GM12874 (cell line): ENCODE measurements around the gene CCDC126.

ENCODE experiments used
- TF ChIP-seq, protein P1 (sequence below): IDR thresholded peaks from 2 replicates; pipeline ENCODE4 v1.5.1; 2011; ENCODE audit warnings: low read depth, mild to moderate bottlenecking, control low read depth, low read length, moderate library complexity; ENCODE audit not compliant: insufficient read depth

Gene CCDC126

DNA sequence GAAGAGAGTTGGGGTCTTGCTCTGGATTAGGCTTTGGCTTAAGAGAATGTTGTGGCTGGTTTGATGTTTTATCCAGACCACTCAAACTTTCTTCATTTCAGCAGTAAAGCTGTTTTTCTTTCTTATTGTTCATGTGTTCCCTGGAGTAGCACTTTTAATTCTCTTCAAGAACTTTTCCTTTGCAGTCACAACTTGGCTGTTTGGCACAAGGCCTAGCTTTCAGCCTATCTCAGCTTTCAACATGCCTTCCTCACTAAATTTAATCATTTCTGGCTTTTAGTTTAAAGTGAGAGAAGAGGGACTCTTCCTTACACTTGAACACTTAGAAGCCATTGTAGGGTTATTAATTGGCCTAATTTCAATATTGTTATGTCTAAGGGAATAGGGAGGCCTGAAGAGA is 18.1 kb downstream of the CCDC126 start:
- TF ChIP-seq, protein P1, sequence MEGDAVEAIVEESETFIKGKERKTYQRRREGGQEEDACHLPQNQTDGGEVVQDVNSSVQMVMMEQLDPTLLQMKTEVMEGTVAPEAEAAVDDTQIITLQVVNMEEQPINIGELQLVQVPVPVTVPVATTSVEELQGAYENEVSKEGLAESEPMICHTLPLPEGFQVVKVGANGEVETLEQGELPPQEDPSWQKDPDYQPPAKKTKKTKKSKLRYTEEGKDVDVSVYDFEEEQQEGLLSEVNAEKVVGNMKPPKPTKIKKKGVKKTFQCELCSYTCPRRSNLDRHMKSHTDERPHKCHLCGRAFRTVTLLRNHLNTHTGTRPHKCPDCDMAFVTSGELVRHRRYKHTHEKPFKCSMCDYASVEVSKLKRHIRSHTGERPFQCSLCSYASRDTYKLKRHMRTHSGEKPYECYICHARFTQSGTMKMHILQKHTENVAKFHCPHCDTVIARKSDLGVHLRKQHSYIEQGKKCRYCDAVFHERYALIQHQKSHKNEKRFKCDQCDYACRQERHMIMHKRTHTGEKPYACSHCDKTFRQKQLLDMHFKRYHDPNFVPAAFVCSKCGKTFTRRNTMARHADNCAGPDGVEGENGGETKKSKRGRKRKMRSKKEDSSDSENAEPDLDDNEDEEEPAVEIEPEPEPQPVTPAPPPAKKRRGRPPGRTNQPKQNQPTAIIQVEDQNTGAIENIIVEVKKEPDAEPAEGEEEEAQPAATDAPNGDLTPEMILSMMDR: no peak

DNA sequence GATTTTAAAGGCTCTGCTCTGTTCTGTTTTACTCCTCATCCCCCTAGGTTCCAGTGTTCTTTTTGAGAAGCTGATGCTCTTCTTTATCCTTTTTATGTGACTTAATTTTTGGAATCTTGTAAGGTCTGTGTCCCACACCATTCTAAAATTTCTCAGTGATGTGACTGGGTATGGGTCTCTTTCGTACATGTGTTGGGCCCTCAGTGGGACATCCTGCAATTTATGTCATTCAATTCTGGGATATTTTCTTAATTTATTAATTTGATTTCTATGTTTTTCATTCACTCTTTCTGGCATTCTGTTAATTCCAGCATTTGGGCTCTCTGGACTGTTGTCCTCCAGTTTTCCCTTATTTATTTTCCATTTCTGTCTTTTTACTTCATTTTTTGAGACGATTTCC is 19.4 kb downstream of the CCDC126 start:
- TF ChIP-seq, protein P1: no peak

DNA sequence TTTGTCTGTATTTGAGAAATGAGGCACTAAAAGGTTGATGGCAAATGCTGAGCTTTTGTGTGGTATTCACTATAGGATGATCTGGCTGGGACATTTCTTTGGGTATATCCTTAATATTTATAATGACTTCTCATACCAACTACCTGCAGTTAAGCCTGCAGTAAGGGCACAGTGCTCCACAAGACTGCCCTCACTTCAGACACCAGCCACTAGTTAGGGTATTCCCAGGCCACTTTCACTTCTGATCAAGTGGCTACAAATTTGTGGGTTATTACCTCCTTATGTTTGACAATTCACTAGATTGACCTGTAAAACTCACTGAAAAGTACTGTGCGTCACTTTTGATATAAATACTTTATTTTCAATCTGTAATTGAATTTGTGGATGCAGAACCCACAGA is 20.3 kb downstream of the CCDC126 start:
- TF ChIP-seq, protein P1: no peak

DNA sequence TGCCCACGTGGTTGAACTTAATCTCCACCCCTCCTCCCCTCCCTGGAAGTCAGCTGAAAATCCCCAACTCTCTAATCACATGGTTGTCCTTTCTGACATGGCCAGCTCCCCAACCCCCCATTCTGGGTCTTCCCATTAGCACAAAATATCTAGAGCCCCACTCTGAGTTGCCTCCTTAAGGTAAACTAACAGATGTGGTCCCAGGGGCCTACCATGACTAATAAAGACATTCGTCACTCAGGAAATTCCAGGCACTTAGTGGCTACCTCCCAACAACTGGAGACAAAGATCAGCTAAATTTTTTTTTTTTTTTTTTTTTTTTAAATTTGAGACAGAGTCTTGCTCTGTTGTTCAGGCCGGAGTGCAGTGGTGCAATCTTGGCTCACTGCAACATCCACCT is 21.1 kb downstream of the CCDC126 start:
- TF ChIP-seq, protein P1: no peak

DNA sequence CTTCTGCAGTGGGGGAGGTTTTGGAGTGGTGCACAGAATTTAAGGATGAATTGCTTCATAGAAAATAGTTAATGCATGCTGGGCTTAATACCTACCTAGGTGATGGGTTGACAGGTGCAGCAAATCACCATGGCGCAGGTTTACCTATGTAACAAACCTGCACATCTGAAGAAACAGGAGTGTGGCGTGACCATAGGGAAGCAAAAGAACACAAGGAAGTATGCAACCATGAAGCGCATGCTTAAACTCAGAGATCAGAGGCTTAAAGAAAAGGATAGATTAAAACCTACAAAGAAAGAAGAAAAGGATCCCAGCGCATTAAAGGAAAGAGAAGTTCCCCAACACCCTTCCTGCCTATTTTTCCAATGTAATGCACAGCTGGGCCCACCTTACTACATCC is 22.0 kb downstream of the CCDC126 start:
- TF ChIP-seq, protein P1: no peak

DNA sequence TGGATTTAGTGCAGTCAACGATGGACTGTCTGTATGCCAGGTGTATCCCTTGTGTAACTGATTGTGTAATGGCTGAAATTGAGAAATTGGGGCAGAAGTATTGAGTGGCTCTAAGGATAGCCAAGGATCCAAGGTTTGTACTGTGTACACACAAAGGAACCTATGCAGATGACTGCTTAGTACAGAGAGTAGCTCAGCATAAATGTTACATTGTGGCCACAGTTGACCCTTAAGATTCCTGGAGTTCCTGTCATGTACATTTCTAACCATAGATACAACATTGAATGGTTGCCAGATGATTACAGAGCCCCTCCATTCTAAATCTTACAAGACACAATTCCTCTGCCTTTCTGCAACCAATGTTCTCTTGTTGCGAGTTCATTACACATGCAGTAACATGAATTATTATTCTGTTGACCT is 25.3 kb downstream of the CCDC126 start:
- TF ChIP-seq, protein P1: no peak

DNA sequence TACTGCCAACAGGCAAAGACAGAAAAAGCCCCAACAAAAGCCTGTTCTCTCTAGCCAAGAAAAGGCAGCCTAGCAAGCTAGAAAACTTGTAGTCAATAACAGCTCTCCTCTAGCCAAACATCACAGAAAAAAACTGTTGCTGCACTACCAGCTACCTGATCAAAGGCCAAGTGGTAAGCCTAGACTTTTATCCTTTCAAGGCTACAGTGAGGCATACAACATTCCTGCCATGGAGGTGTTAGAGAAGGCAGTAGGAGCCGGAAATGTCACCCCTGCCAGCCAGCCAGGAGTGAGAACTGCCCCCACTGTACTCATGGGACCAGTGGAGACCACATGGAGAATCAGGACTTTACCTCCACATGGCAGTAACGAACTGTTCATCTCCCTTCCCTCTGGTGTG is 31.2 kb downstream of the CCDC126 start:
- TF ChIP-seq, protein P1: no peak

DNA sequence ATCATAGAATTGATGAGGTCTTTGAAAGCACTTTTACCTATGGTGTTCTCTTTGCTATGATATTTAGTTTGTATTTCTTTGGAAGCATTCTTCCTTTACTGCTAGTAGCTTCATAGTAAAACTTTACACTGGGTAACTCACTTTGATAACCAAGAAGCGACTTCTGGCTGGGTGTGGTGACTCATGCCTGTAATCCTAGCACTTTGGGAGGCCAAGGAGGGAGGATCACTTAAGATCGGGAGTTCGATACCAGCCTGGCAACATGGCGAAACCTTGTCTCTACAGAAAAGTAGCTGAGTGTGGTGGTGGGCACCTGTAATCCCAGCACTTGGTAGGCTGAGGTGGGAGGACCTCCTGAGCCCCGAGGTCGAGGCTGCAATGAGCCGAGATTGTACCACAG is 36.2 kb downstream of the CCDC126 start:
- TF ChIP-seq, protein P1: no peak
